H1 (cell line): ENCODE measurements around the gene ALG14. TPM values are rescaled to one million over a fixed set of nuclear protein-coding genes. Genes with fewer than 3 reads are reported as not detected.

Experiments used
- CTCF ChIA-PET: fragments of 300-600 bp; sonication (Branson Sonifier 250); formaldehyde crosslinking; loops from one replicate; lab custom pipeline; 2021; ENCODE audit not compliant: partially characterized antibody; lab: Charles Lee
- POLR2A ChIA-PET: fragments of 300-600 bp; sonication (Branson Sonifier 250); formaldehyde crosslinking; loops from one replicate; lab custom pipeline; 2021; ENCODE audit warnings: inconsistent platforms; ENCODE audit not compliant: partially characterized antibody; lab: Charles Lee
- DNase-seq, 2 experiments: peaks; one replicate each; pipeline versions ENCODE4 v3.0.0 to v3.0.0-alpha.2; 2010 to 2022; ENCODE audit warnings: low spot score in 2 of 2, low read depth in 1 of 2, mixed read lengths in 1 of 2
- FAIRE-seq: peaks from 2 replicates; lab custom pipeline; 2011; peaks lifted over from hg19 to GRCh38; lab: Jason Lieb, UNC
- H2AFZ ChIP-seq: 2 replicates; pipeline ENCODE4 v1.8.1; 2012; ENCODE audit warnings: low read length, inconsistent platforms
- H2AK5ac ChIP-seq: 2 replicates; pipeline ENCODE4 v1.6.1; 2013; ENCODE audit warnings: low read depth, low read length
- H2BK120ac ChIP-seq: replicated peaks from 2 replicates; pipeline ENCODE3; 2013; ENCODE audit warnings: low read depth, low read length, inconsistent platforms
- H2BK12ac ChIP-seq: 2 replicates; pipeline ENCODE4 v1.6.1; 2013; ENCODE audit warnings: low read depth, low read length
- H2BK15ac ChIP-seq: 2 replicates; pipeline ENCODE4 v1.6.1; 2013; ENCODE audit warnings: low read length
- H2BK20ac ChIP-seq: 2 replicates; pipeline ENCODE4 v1.6.1; 2013; ENCODE audit warnings: low read length
- H2BK5ac ChIP-seq: 2 replicates; pipeline ENCODE4 v1.6.1; 2013; ENCODE audit warnings: low read depth, low read length
- H3K14ac ChIP-seq: 2 replicates; pipeline ENCODE4 v1.6.1; 2013; ENCODE audit warnings: inconsistent platforms; ENCODE audit not compliant: insufficient read length
- H3K18ac ChIP-seq: 2 replicates; pipeline ENCODE4 v1.6.1; 2013; ENCODE audit warnings: low read length; ENCODE audit errors: extremely low read depth
- H3K23ac ChIP-seq: 2 replicates; pipeline ENCODE4 v1.6.1; 2013; ENCODE audit warnings: inconsistent platforms; ENCODE audit not compliant: insufficient read length
- H3K23me2 ChIP-seq: 2 replicates; pipeline ENCODE4 v1.6.1; 2013; ENCODE audit warnings: low read depth, low read length
- H3K27ac ChIP-seq: 2 replicates; pipeline ENCODE4 v1.6.1; 2011; ENCODE audit warnings: low read depth, low read length, inconsistent platforms
- H3K27me3 ChIP-seq, 4 experiments: replicated peaks in 1 of 4; 1 replicate in 1 of 4; 2 replicates in 3 of 4; pipeline versions ENCODE4 v1.6.1 to v1.8.1; 2011 to 2013; ENCODE audit warnings: low read length in 3 of 4, mild to moderate bottlenecking in 3 of 4, inconsistent platforms in 2 of 4, mixed read lengths in 2 of 4, moderate library complexity in 1 of 4; ENCODE audit not compliant: control insufficient read depth in 3 of 4, insufficient read depth in 3 of 4; ENCODE audit errors: extremely low read depth in 1 of 4
- H3K36me3 ChIP-seq, 4 experiments: 2 replicates each; pipeline versions ENCODE4 v1.6.1 to v1.8.1; 2011 to 2013; ENCODE audit warnings: mild to moderate bottlenecking in 4 of 4, low read length in 3 of 4, moderate library complexity in 2 of 4, control low read depth in 1 of 4, inconsistent platforms in 1 of 4; ENCODE audit not compliant: insufficient read depth in 4 of 4, control insufficient read depth in 2 of 4
- H3K4ac ChIP-seq: replicated peaks from 2 replicates; pipeline ENCODE3; 2013; ENCODE audit warnings: low read length, low read depth, mixed read lengths, inconsistent platforms; ENCODE audit not compliant: insufficient read length
- H3K4me1 ChIP-seq, 4 experiments: replicated peaks in 1 of 4; 1 replicate in 1 of 4; 2 replicates in 3 of 4; pipeline versions ENCODE4 v1.6.1 to v1.8.1; 2011 to 2013; ENCODE audit warnings: low read length in 3 of 4, inconsistent platforms in 2 of 4, mixed read lengths in 1 of 4; ENCODE audit not compliant: insufficient read depth in 4 of 4, control insufficient read depth in 3 of 4
- H3K4me2 ChIP-seq, 2 experiments: 2 replicates each; pipeline versions ENCODE4 v1.6.1 to v1.8.1; 2011 to 2013; ENCODE audit warnings: low read depth in 2 of 2, low read length in 2 of 2, control low read depth in 1 of 2, inconsistent platforms in 1 of 2, mild to moderate bottlenecking in 1 of 2; ENCODE audit not compliant: insufficient read depth in 1 of 2
- H3K4me3 ChIP-seq, 4 experiments: fragments of 200-600, 300-600 bp in 1 of 4; sonication (generic), shearing (Covaris generic), sonication (Bioruptor Twin) in 1 of 4; 2 replicates each; pipeline versions ENCODE4 v1.5.1 to v1.8.1; 2011 to 2016; ENCODE audit warnings: low read length in 4 of 4, low read depth in 3 of 4, control low read depth in 2 of 4, inconsistent platforms in 2 of 4, mild to moderate bottlenecking in 2 of 4, mixed read lengths in 1 of 4, moderate library complexity in 1 of 4; ENCODE audit not compliant: insufficient read depth in 2 of 4; ENCODE audit errors: extremely low read depth in 1 of 4
- H3K56ac ChIP-seq: replicated peaks from 2 replicates; pipeline ENCODE3; 2013; ENCODE audit warnings: low read depth, mild to moderate bottlenecking, mixed read lengths, low read length, inconsistent platforms; ENCODE audit not compliant: insufficient read length
- H3K79me1 ChIP-seq: 2 replicates; pipeline ENCODE4 v1.6.1; 2013; ENCODE audit warnings: low read depth, low read length, control low read depth
- H3K79me2 ChIP-seq, 2 experiments: 2 replicates each; pipeline versions ENCODE4 v1.6.1 to v1.8.1; 2012 to 2013; ENCODE audit warnings: low read length in 2 of 2, mild to moderate bottlenecking in 2 of 2, inconsistent platforms in 1 of 2; ENCODE audit not compliant: insufficient read depth in 2 of 2, control insufficient read depth in 1 of 2
- H3K9ac ChIP-seq, 4 experiments: replicated peaks in 1 of 4; 1 replicate in 1 of 4; 2 replicates in 3 of 4; pipeline versions ENCODE4 v1.6.1 to v1.8.1; 2011 to 2013; ENCODE audit warnings: low read depth in 3 of 4, low read length in 3 of 4, control low read depth in 2 of 4, mild to moderate bottlenecking in 2 of 4, moderate library complexity in 2 of 4, inconsistent platforms in 1 of 4; ENCODE audit errors: extremely low read depth in 1 of 4
- H3K9me3 ChIP-seq, 2 experiments: 2 replicates each; pipeline versions ENCODE4 v1.6.1 to v1.8.1; 2012 to 2013; ENCODE audit warnings: mild to moderate bottlenecking in 2 of 2, moderate library complexity in 2 of 2, control low read depth in 1 of 2, inconsistent platforms in 1 of 2, low read depth in 1 of 2, low read length in 1 of 2, mixed read lengths in 1 of 2; ENCODE audit not compliant: insufficient read depth in 2 of 2
- H4K20me1 ChIP-seq, 2 experiments: replicated peaks in 1 of 2; 2 replicates each; pipeline versions ENCODE3 to v1.8.1; 2011 to 2013; ENCODE audit warnings: inconsistent platforms in 2 of 2, low read length in 2 of 2, mild to moderate bottlenecking in 1 of 2; ENCODE audit not compliant: insufficient read depth in 2 of 2, control insufficient read depth in 1 of 2
- H4K5ac ChIP-seq: 2 replicates; pipeline ENCODE4 v1.6.1; 2013; ENCODE audit warnings: low read length, low read depth, mixed read lengths, inconsistent platforms; ENCODE audit not compliant: insufficient read length
- H4K8ac ChIP-seq: 2 replicates; pipeline ENCODE4 v1.8.0; 2013; ENCODE audit warnings: mild to moderate bottlenecking, moderate library complexity, low read length, inconsistent platforms; ENCODE audit not compliant: insufficient read depth; ENCODE audit errors: extremely low read depth
- H4K91ac ChIP-seq: replicated peaks from 2 replicates; pipeline ENCODE3; 2013; ENCODE audit warnings: low read length, mixed read lengths, inconsistent platforms; ENCODE audit not compliant: insufficient read length
- ASH2L ChIP-seq: fragments of 200-600, 300-600 bp; sonication (generic); IDR thresholded peaks from one replicate; pipeline ENCODE4 v1.7.1; 2017; ENCODE audit warnings: low read length
- BCL11A ChIP-seq, 2 experiments: IDR thresholded peaks; one replicate each; pipeline ENCODE4 v1.6.1; 2011; ENCODE audit warnings: low read depth in 2 of 2, low read length in 2 of 2, mild to moderate bottlenecking in 2 of 2
- CBX5 ChIP-seq: fragments of 300-800, 300-1000 bp; sonication (generic); IDR thresholded peaks from 2 replicates; pipeline ENCODE4 v1.7.1; 2016; ENCODE audit warnings: antibody characterized with exemption, low read length, low read depth
- CHD2 ChIP-seq: IDR thresholded peaks from 2 replicates; pipeline ENCODE4 v1.6.1; 2012; ENCODE audit warnings: low read length, improper control_type of control experiment
- EP300 ChIP-seq, 2 experiments: IDR thresholded peaks; 1 replicate in 1 of 2; 2 replicates in 1 of 2; pipeline ENCODE4 v1.6.1; 2011 to 2012; ENCODE audit warnings: low read depth in 2 of 2, low read length in 2 of 2, mild to moderate bottlenecking in 2 of 2, borderline replicate concordance in 1 of 2, inconsistent platforms in 1 of 2, moderate library complexity in 1 of 2
- KDM4A ChIP-seq: IDR thresholded peaks from one replicate; pipeline ENCODE4 v1.7.1; 2012; ENCODE audit warnings: low read depth, mild to moderate bottlenecking, moderate library complexity, low read length, inconsistent platforms; ENCODE audit not compliant: severe bottlenecking
- POLR2AphosphoS5 ChIP-seq: IDR thresholded peaks from 2 replicates; pipeline ENCODE4 v1.6.1; 2011; ENCODE audit warnings: low read depth, low read length
- RFX5 ChIP-seq: IDR thresholded peaks from 2 replicates; pipeline ENCODE4 v1.6.1; 2011; ENCODE audit warnings: low read depth, low read length, improper control_type of control experiment, borderline replicate concordance
- SIN3A ChIP-seq, 2 experiments: IDR thresholded peaks in 1 of 2; conservative IDR thresholded peaks in 1 of 2; 2 replicates each; pipeline ENCODE4 v1.6.1; 2011 to 2012; ENCODE audit warnings: low read length in 2 of 2, improper control_type of control experiment in 1 of 2, low read depth in 1 of 2, mild to moderate bottlenecking in 1 of 2
- TCF12 ChIP-seq: IDR thresholded peaks from 2 replicates; pipeline ENCODE4 v1.6.1; 2011; ENCODE audit warnings: low read depth, mild to moderate bottlenecking, low read length
- USF2 ChIP-seq: IDR thresholded peaks from 2 replicates; pipeline ENCODE4 v1.6.1; 2011; ENCODE audit warnings: low read length, improper control_type of control experiment
- WGBS, 2 experiments: shearing (Covaris generic) in 1 of 2; methylation state at CpG; one replicate each; pipeline versions ENCODE4 v1.1.6 to v1.1.7; 2013 to 2015; ENCODE audit warnings: low lambda C conversion rate in 2 of 2, mixed read lengths in 2 of 2, inconsistent platforms in 1 of 2, low coverage in 1 of 2, missing lambda C conversion rate in 1 of 2; ENCODE audit not compliant: insufficient replicate concordance in 2 of 2, insufficient coverage in 1 of 2, insufficient read length in 1 of 2; ENCODE audit errors: extremely low coverage in 1 of 2, missing lambda C conversion rate in 1 of 2; 5-methylcytosine and 5-hydroxymethylcytosine counted together
- polyA plus RNA-seq, 7 experiments: library from polyadenylated mRNA; depleted of rRNA in 3 of 7; stranded (reverse) in 5 of 7; unstranded in 2 of 7; fragments of >200 nt in 5 of 7; fragments of 200-250 nt in 2 of 7; gene quantifications; 1 replicate in 5 of 7; 2 replicates in 1 of 7; 4 replicates in 1 of 7; pipeline versions ENCODE4 v1.2.1 to v1.2.3, GENCODE V29; 2011 to 2013; ENCODE audit warnings: missing spikeins in 2 of 7, mixed read lengths in 2 of 7
- total RNA-seq: library from RNA; stranded (reverse); fragmentation: NEBNext Ultra II Directional; extraction: Animal tissue kit (Norgen Biotek cat#: 25700); gene quantifications from 2 replicates; pipeline ENCODE4 v1.2.1, GENCODE V29; 2021

Gene ALG14
- total and polyA plus RNA-seq, 2 of the 8 experiments (the other 6 are each of a cell fraction or from before 2014, with no cell fraction given) = 0.95 to 1.3 TPM

DNA sequence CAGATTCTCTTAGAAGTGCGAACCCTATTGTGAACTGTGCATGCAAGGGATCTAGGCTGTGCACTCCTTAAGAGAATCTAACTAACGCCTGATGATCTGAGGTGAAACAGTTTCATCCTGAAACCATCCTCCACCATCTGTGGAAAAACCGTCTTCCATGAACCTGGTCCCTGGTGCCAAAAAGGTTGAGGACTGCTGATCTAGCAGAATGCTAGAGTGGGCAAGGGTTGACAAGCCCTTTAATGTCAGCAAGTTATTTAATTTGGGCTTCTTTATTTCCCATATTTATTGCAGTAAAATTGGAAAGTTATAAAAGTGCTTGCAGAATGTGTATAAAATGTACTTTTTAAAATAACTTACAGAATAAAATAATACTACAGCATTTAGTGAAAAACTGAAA is 26.4 kb downstream of the ALG14 start:
- WGBS, 2 experiments = 90% methylated on average over 3 of the region's 3 CpGs; no CpG with 5 or more reads in 1 of the 2 experiments
- DNase-seq (no peak), FAIRE-seq (no peak)
- H3K79me2 ChIP-seq = no peaks in the 10 kb centered on the region
- no peaks in the 10 kb centered on the region for H3K9me3 ChIP-seq
- H3K79me1 ChIP-seq = no peaks in the 10 kb centered on the region
- no peaks in the 10 kb centered on the region for H3K36me3 ChIP-seq
- no peak overlapping the region for H3K4me2 ChIP-seq
- H4K8ac ChIP-seq = no peak overlapping the region
- H3K27ac ChIP-seq = no peak overlapping the region
- H3K56ac ChIP-seq = no peak overlapping the region
- no peak overlapping the region for H2AFZ ChIP-seq
- no peak overlapping the region for H2BK12ac ChIP-seq
- no peaks in the 10 kb centered on the region for H3K27me3 ChIP-seq
- H2BK120ac ChIP-seq = no peak overlapping the region
- H3K14ac ChIP-seq = no peak overlapping the region
- H4K5ac ChIP-seq = no peak overlapping the region
- peaks cover 4% of the 10 kb centered on the region; the same call in 1 of the 2 replicates for H3K23me2 ChIP-seq
- no peak overlapping the region for H3K4ac ChIP-seq
- H3K4me3 ChIP-seq = no peak overlapping the region
- POLR2A ChIA-PET = no interaction called here
- H2BK20ac ChIP-seq = no peak overlapping the region
- CTCF ChIA-PET = interaction anchor here (4.0 kb wide), 1 partner anchor 192 kb away, joined by 55 read pairs; no protein-coding TSS in a partner anchor
- H3K23ac ChIP-seq = no peak overlapping the region
- no peak overlapping the region for H2AK5ac ChIP-seq
- H3K18ac ChIP-seq = no peak overlapping the region
- H2BK15ac ChIP-seq = no peak overlapping the region
- no peak overlapping the region for H2BK5ac ChIP-seq
- H3K4me1 ChIP-seq = peaks cover 0 to 3% (median 0%) of the 10 kb centered on the region in 4 experiments; a peak in 1 of 7 replicates
- no peak overlapping the region for H4K91ac ChIP-seq
- H4K20me1 ChIP-seq = no peaks in the 10 kb centered on the region
- no peak overlapping the region for H3K9ac ChIP-seq
- TF ChIP-seq BCL11A (IDR thresholded peaks at IDR 0.05; ENCODE audit: low read depth in 2 of 2, low read length in 2 of 2) (no peak), CBX5 (no peak), CHD2 (no peak), SIN3A (conservative IDR thresholded peaks at IDR 0.05 in 1 of 2, IDR thresholded peaks at IDR 0.05 in 1 of 2; ENCODE audit: low read depth in 1 of 2, low read length in 2 of 2) (no peak), ASH2L (no peak), KDM4A (no peak), TCF12 (no peak), EP300 (IDR thresholded peaks at IDR 0.05; ENCODE audit: borderline replicate concordance in 1 of 2, low read depth in 2 of 2, low read length in 2 of 2) (no peak), RFX5 (no peak), POLR2AphosphoS5 (no peak), USF2 (no peak)
